HCT116 (cell line): ENCODE measurements around the gene OLFML2A.

Experiments used
- EZH2phosphoT487 ChIP-seq: fragments of 200-600 bp; IDR thresholded peaks from 2 replicates; pipeline ENCODE4 v1.6.1; 2018; ENCODE audit warnings: antibody characterized with exemption, borderline replicate concordance
- JUND ChIP-seq: IDR thresholded peaks from 2 replicates; pipeline ENCODE4 v1.6.1; 2012
- POLR2A ChIP-seq: IDR thresholded peaks from 2 replicates; pipeline ENCODE4 v1.7.0; 2011; ENCODE audit warnings: borderline replicate concordance; ENCODE audit not compliant: insufficient read depth, insufficient read length; ENCODE audit errors: extremely low read depth
- POLR2AphosphoS5 ChIP-seq: IDR thresholded peaks from 2 replicates; pipeline ENCODE4 v1.6.1; 2011; ENCODE audit warnings: mild to moderate bottlenecking, low read depth, low read length, moderate library complexity
- RAD21 ChIP-seq: IDR thresholded peaks from 2 replicates; pipeline ENCODE4 v1.6.1; 2012; ENCODE audit warnings: low read depth, mild to moderate bottlenecking
- SIN3A ChIP-seq: IDR thresholded peaks from 2 replicates; pipeline ENCODE4 v1.6.1; 2012; ENCODE audit warnings: low read depth
- SP1 ChIP-seq: IDR thresholded peaks from 2 replicates; pipeline ENCODE4 v1.6.1; 2012; ENCODE audit warnings: low read depth
- SRF ChIP-seq: IDR thresholded peaks from 2 replicates; pipeline ENCODE4 v1.6.1; 2012; ENCODE audit warnings: low read depth
- ZNF274 ChIP-seq: fragments of 200-500 bp; sonication (Bioruptor generic); IDR thresholded peaks from 2 replicates; pipeline ENCODE4 v1.6.1; 2014; ENCODE audit warnings: mild to moderate bottlenecking, low read depth, low read length, inconsistent platforms
- TF ChIP-seq, protein P1 (sequence below), 3 experiments: fragments of 200-600 bp in 1 of 3; sonication (generic) in 1 of 3; IDR thresholded peaks in 2 of 3; conservative IDR thresholded peaks in 1 of 3; 2 replicates each; pipeline ENCODE4 v1.5.1; 2012 to 2017; ENCODE audit warnings: low read depth in 2 of 3, low read length in 2 of 3, antibody characterized with exemption in 1 of 3, borderline replicate concordance in 1 of 3, control low read depth in 1 of 3, mild to moderate bottlenecking in 1 of 3, mixed read lengths in 1 of 3, mixed run types in 1 of 3, moderate library complexity in 1 of 3; ENCODE audit not compliant: insufficient read depth in 1 of 3
- TF ChIP-seq, protein P2 (sequence below): IDR thresholded peaks from 2 replicates; pipeline ENCODE4 v1.6.1; 2012
- TF ChIP-seq, protein P3 (sequence below): IDR thresholded peaks from 2 replicates; pipeline ENCODE4 v1.6.1; 2012; ENCODE audit warnings: low read depth

DNA sequence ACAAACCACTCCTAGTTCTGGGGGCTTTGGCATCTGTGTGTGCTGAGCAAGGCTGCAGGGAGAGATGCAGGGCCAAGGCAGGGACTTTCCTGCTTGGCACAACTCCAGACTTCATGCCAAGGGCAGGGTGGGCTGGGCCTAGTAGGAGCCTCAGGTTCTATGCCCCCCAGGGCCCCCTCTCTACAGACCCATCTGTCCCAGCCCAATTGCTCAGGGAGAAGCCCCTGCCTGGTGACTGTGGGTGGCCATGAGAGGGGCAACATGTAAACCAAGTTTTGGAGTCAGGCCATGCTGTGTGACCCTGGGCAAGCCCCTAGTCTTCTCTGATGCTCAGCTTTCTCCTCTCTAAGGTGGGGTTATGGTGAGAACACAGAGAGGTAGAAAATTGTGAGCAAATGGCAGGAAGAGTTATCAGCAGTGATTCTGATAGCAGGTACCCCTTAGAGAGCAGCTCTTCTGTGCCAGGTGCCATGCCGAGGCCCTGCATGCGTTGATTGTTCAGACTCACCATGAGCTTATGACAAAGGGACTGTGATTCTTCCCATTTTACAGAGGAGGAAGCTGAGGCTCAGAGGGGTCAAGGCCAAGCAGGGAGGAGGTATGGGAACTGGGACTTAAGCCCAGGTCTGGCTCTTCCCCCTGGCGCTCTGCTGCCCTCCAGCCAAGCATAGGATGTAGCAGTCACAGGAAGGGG, 5.2 kb downstream of the OLFML2A start:
- TF ChIP-seq SRF (no peak), JUND (no peak), POLR2A (no peak), RAD21 (no peak), EZH2phosphoT487 (no peak), ZNF274 (no peak), SIN3A (no peak), POLR2AphosphoS5 (no peak), SP1 (no peak)
- TF ChIP-seq, protein P1, sequence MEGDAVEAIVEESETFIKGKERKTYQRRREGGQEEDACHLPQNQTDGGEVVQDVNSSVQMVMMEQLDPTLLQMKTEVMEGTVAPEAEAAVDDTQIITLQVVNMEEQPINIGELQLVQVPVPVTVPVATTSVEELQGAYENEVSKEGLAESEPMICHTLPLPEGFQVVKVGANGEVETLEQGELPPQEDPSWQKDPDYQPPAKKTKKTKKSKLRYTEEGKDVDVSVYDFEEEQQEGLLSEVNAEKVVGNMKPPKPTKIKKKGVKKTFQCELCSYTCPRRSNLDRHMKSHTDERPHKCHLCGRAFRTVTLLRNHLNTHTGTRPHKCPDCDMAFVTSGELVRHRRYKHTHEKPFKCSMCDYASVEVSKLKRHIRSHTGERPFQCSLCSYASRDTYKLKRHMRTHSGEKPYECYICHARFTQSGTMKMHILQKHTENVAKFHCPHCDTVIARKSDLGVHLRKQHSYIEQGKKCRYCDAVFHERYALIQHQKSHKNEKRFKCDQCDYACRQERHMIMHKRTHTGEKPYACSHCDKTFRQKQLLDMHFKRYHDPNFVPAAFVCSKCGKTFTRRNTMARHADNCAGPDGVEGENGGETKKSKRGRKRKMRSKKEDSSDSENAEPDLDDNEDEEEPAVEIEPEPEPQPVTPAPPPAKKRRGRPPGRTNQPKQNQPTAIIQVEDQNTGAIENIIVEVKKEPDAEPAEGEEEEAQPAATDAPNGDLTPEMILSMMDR (IDR thresholded peaks at IDR 0.05 in 2 of 3, conservative IDR thresholded peaks at IDR 0.05 in 1 of 3; ENCODE audit: borderline replicate concordance in 1 of 3, insufficient read depth in 1 of 3, low read depth in 2 of 3, low read length in 2 of 3) = no peak
- TF ChIP-seq, protein P2, sequence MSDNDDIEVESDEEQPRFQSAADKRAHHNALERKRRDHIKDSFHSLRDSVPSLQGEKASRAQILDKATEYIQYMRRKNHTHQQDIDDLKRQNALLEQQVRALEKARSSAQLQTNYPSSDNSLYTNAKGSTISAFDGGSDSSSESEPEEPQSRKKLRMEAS = no peak
- TF ChIP-seq, protein P3, sequence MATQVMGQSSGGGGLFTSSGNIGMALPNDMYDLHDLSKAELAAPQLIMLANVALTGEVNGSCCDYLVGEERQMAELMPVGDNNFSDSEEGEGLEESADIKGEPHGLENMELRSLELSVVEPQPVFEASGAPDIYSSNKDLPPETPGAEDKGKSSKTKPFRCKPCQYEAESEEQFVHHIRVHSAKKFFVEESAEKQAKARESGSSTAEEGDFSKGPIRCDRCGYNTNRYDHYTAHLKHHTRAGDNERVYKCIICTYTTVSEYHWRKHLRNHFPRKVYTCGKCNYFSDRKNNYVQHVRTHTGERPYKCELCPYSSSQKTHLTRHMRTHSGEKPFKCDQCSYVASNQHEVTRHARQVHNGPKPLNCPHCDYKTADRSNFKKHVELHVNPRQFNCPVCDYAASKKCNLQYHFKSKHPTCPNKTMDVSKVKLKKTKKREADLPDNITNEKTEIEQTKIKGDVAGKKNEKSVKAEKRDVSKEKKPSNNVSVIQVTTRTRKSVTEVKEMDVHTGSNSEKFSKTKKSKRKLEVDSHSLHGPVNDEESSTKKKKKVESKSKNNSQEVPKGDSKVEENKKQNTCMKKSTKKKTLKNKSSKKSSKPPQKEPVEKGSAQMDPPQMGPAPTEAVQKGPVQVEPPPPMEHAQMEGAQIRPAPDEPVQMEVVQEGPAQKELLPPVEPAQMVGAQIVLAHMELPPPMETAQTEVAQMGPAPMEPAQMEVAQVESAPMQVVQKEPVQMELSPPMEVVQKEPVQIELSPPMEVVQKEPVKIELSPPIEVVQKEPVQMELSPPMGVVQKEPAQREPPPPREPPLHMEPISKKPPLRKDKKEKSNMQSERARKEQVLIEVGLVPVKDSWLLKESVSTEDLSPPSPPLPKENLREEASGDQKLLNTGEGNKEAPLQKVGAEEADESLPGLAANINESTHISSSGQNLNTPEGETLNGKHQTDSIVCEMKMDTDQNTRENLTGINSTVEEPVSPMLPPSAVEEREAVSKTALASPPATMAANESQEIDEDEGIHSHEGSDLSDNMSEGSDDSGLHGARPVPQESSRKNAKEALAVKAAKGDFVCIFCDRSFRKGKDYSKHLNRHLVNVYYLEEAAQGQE = no peak
